SK-N-SH (cell line): ENCODE results near the gene NGF.

Source experiments
- CHD2 ChIP-seq: fragments of 150-350 bp; IDR thresholded peaks from 2 replicates; pipeline ENCODE4 v1.6.1; 2018; ENCODE audit warnings: low read length; ENCODE audit not compliant: partially characterized antibody
- ELF1 ChIP-seq: IDR thresholded peaks from 2 replicates; pipeline ENCODE4 v1.4.0; 2012
- EP300 ChIP-seq, 2 experiments: IDR thresholded peaks; 2 replicates each; pipeline versions ENCODE4 v1.4.0 to v1.6.1; 2012; ENCODE audit warnings: borderline replicate concordance in 1 of 2, low read depth in 1 of 2, low read length in 1 of 2
- FOXM1 ChIP-seq: IDR thresholded peaks from 2 replicates; pipeline ENCODE4 v1.4.0; 2012; ENCODE audit warnings: low read depth, mild to moderate bottlenecking
- JUND ChIP-seq: IDR thresholded peaks from 2 replicates; pipeline ENCODE4 v1.4.0; 2012
- POLR2AphosphoS5 ChIP-seq: IDR thresholded peaks from 2 replicates; pipeline ENCODE4 v1.6.1; 2012; ENCODE audit warnings: low read depth, low read length
- RAD21 ChIP-seq: IDR thresholded peaks from 2 replicates; pipeline ENCODE4 v1.6.1; 2012; ENCODE audit warnings: mild to moderate bottlenecking, low read length
- SMC3 ChIP-seq: IDR thresholded peaks from 2 replicates; pipeline ENCODE4 v1.6.1; 2012; ENCODE audit warnings: low read depth, low read length, improper control_type of control experiment
- TAF1 ChIP-seq: IDR thresholded peaks from 2 replicates; pipeline ENCODE4 v1.6.1; 2012; ENCODE audit warnings: low read depth, mild to moderate bottlenecking, low read length, moderate library complexity, borderline replicate concordance
- TEAD4 ChIP-seq: IDR thresholded peaks from 2 replicates; pipeline ENCODE4 v1.4.0; 2012; ENCODE audit warnings: mild to moderate bottlenecking, borderline replicate concordance; ENCODE audit not compliant: insufficient read depth
- TF ChIP-seq, protein P1 (sequence below): fragments of 200-600 bp; sonication (generic); IDR thresholded peaks from 2 replicates; pipeline ENCODE4 v1.6.1; 2017; ENCODE audit warnings: antibody characterized with exemption, mild to moderate bottlenecking, moderate library complexity
- TF ChIP-seq, protein P2 (sequence below): IDR thresholded peaks from 2 replicates; pipeline ENCODE4 v1.4.0; 2012; ENCODE audit warnings: low read depth
- TF ChIP-seq, protein P3 (sequence below): IDR thresholded peaks from 2 replicates; pipeline ENCODE4 v1.4.0; 2012; ENCODE audit warnings: low read depth, borderline replicate concordance

GRCh38 chr1:115314092-115314491 lies 24.0 kb downstream of the NGF start:
- no peak for TF ChIP-seq FOXM1
- TF ChIP-seq, protein P1, sequence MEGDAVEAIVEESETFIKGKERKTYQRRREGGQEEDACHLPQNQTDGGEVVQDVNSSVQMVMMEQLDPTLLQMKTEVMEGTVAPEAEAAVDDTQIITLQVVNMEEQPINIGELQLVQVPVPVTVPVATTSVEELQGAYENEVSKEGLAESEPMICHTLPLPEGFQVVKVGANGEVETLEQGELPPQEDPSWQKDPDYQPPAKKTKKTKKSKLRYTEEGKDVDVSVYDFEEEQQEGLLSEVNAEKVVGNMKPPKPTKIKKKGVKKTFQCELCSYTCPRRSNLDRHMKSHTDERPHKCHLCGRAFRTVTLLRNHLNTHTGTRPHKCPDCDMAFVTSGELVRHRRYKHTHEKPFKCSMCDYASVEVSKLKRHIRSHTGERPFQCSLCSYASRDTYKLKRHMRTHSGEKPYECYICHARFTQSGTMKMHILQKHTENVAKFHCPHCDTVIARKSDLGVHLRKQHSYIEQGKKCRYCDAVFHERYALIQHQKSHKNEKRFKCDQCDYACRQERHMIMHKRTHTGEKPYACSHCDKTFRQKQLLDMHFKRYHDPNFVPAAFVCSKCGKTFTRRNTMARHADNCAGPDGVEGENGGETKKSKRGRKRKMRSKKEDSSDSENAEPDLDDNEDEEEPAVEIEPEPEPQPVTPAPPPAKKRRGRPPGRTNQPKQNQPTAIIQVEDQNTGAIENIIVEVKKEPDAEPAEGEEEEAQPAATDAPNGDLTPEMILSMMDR: no peak
- TF ChIP-seq, protein P2, sequence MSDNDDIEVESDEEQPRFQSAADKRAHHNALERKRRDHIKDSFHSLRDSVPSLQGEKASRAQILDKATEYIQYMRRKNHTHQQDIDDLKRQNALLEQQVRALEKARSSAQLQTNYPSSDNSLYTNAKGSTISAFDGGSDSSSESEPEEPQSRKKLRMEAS: no peak
- no peak for TF ChIP-seq JUND
- no peak for TF ChIP-seq EP300 (IDR thresholded peaks at IDR 0.05; ENCODE audit: borderline replicate concordance in 1 of 2, low read depth in 1 of 2, low read length in 1 of 2)
- no peak for TF ChIP-seq RAD21
- no peak for TF ChIP-seq ELF1
- no peak for TF ChIP-seq POLR2AphosphoS5
- TF ChIP-seq TEAD4: no peak
- TF ChIP-seq, protein P3, sequence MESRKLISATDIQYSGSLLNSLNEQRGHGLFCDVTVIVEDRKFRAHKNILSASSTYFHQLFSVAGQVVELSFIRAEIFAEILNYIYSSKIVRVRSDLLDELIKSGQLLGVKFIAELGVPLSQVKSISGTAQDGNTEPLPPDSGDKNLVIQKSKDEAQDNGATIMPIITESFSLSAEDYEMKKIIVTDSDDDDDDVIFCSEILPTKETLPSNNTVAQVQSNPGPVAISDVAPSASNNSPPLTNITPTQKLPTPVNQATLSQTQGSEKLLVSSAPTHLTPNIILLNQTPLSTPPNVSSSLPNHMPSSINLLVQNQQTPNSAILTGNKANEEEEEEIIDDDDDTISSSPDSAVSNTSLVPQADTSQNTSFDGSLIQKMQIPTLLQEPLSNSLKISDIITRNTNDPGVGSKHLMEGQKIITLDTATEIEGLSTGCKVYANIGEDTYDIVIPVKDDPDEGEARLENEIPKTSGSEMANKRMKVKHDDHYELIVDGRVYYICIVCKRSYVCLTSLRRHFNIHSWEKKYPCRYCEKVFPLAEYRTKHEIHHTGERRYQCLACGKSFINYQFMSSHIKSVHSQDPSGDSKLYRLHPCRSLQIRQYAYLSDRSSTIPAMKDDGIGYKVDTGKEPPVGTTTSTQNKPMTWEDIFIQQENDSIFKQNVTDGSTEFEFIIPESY: no peak
- TF ChIP-seq CHD2: no peak
- TF ChIP-seq SMC3: no peak
- TF ChIP-seq TAF1: no peak
